ENCODE results near the gene MMP13. TPM values are rescaled to one million over a fixed set of nuclear protein-coding genes. Genes with fewer than 3 reads are reported as not detected.
A peak's percentile ranks its signal among the peaks of the same experiment; 100 is the strongest.

The MMP13 gene
- total and polyA plus RNA-seq, 2 of the 13 experiments (the other 11 are each of a cell fraction or from before 2014, with no cell fraction given) = not detected

- no peak overlapping the region for H3K4me3 ChIP-seq (replicated peaks in 1 of 3; ENCODE audit: insufficient read depth in 1 of 3, low read depth in 2 of 3, low read length in 3 of 3)
- no peak for ATAC-seq
- H2AFZ ChIP-seq (ENCODE audit: low read length) = no peak overlapping the region
- H3K36me3 ChIP-seq (replicated peaks in 1 of 2; ENCODE audit: control insufficient read depth in 1 of 2, insufficient read depth in 2 of 2, low read length in 2 of 2) = no peaks in the 10 kb centered on the region
- no peaks in the 10 kb centered on the region for H3K79me2 ChIP-seq (ENCODE audit: insufficient read depth, low read length)
- no TSS peak for BruUV-seq (replicated peaks)
- in situ Hi-C loops (cut with HindIII; ENCODE audit: extremely low pct_ligation_motif_present, low pct_unique_long_range_greater_than_20kb) = no loop called here
- no peak for DNase-seq (ENCODE audit: low spot score)
- H3K9me3 ChIP-seq (ENCODE audit: low read length) = no peaks in the 10 kb centered on the region
- no peaks in the 10 kb centered on the region for H3K4me1 ChIP-seq (ENCODE audit: insufficient read depth, low read length)
- FAIRE-seq = no peak
- H4K20me1 ChIP-seq (ENCODE audit: insufficient read depth, low read length) = no peaks in the 10 kb centered on the region
- intact Hi-C loops (cut with micrococcal nuclease; ENCODE audit: unreplicated experiment) = no loop called here
- H3K27ac ChIP-seq (ENCODE audit: extremely low read length, insufficient read depth, low read length) = no peak overlapping the region
- POLR2A ChIA-PET = no interaction called here
- no peak overlapping the region for H3K9ac ChIP-seq (ENCODE audit: insufficient read depth, low read depth, low read length)
- no peak overlapping the region for H3K4me2 ChIP-seq (ENCODE audit: low read depth, low read length)
- TF ChIP-seq ZC3H13 (CRISPR knock-in tag; IDR thresholded peaks at IDR 0.05) = no peak
- 0 out of 2 replicates have a peak, but pooled peaks have one; percentile 4 for TF ChIP-seq CEBPB (IDR thresholded peaks at IDR 0.05; ENCODE audit: borderline replicate concordance, low read depth, low read length)
- 20% methylated on average over 2 of the region's 2 CpGs for WGBS (ENCODE audit: low lambda C conversion rate)
- CTCF ChIA-PET (ENCODE audit: low intra/inter-chr PET ratio, low total read pairs) = no interaction called here
- no peaks in the 10 kb centered on the region for H3K27me3 ChIP-seq (ENCODE audit: control insufficient read depth in 1 of 2, insufficient read depth in 2 of 2, low read length in 2 of 2)
Observed at GRCh38 chr11:102950622-102951081, 4.9 kb downstream of the MMP13 start.

GRCh38 chr11:102946237-102946636 is 9.3 kb downstream of the MMP13 start:
- no peak overlapping the region for H3K9ac ChIP-seq (ENCODE audit: insufficient read depth, low read depth, low read length)
- WGBS (ENCODE audit: low lambda C conversion rate) = 15% methylated on average over 3 of the region's 3 CpGs
- H3K27me3 ChIP-seq (ENCODE audit: control insufficient read depth in 1 of 2, insufficient read depth in 2 of 2, low read length in 2 of 2) = no peaks in the 10 kb centered on the region
- POLR2A ChIA-PET = no interaction called here
- FAIRE-seq (no peak), DNase-seq (ENCODE audit: low spot score) (no peak), ATAC-seq (no peak)
- no peaks in the 10 kb centered on the region for H3K9me3 ChIP-seq (ENCODE audit: low read length)
- no TSS peak for BruUV-seq (replicated peaks)
- no peak overlapping the region for H3K4me2 ChIP-seq (ENCODE audit: low read depth, low read length)
- in situ Hi-C loops (cut with HindIII; ENCODE audit: extremely low pct_ligation_motif_present, low pct_unique_long_range_greater_than_20kb) (loop anchor here (10.0 to 25.0 kb wide), 2 partner anchors 121 to 209 kb away; no protein-coding TSS in a partner anchor), intact Hi-C loops (cut with micrococcal nuclease; ENCODE audit: unreplicated experiment) (no loop called here)
- no peak overlapping the region for H2AFZ ChIP-seq (ENCODE audit: low read length)
- CTCF ChIA-PET (ENCODE audit: low intra/inter-chr PET ratio, low total read pairs) = no interaction called here
- H3K4me3 ChIP-seq (replicated peaks in 1 of 3; ENCODE audit: insufficient read depth in 1 of 3, low read depth in 2 of 3, low read length in 3 of 3) = no peak overlapping the region
- H3K79me2 ChIP-seq (ENCODE audit: insufficient read depth, low read length) = no peaks in the 10 kb centered on the region
- no peak overlapping the region for H3K27ac ChIP-seq (ENCODE audit: extremely low read length, insufficient read depth, low read length)
- no peaks in the 10 kb centered on the region for H4K20me1 ChIP-seq (ENCODE audit: insufficient read depth, low read length)
- no peaks in the 10 kb centered on the region for H3K4me1 ChIP-seq (ENCODE audit: insufficient read depth, low read length)
- H3K36me3 ChIP-seq (replicated peaks in 1 of 2; ENCODE audit: control insufficient read depth in 1 of 2, insufficient read depth in 2 of 2, low read length in 2 of 2) = no peaks in the 10 kb centered on the region
- TF ChIP-seq ZMYM2 (CRISPR knock-in tag; IDR thresholded peaks at IDR 0.05) (no peak), NCOR1 (IDR thresholded peaks at IDR 0.05; ENCODE audit: borderline replicate concordance, low read length) (no peak), ZBTB46 (CRISPR knock-in tag; IDR thresholded peaks at IDR 0.05; ENCODE audit: borderline replicate concordance) (no peak), ZNF136 (CRISPR knock-in tag; IDR thresholded peaks at IDR 0.05; ENCODE audit: low read depth) (no peak), PRDM4 (CRISPR knock-in tag; IDR thresholded peaks at IDR 0.05; ENCODE audit: borderline replicate concordance) (no peak), ATAD3A (CRISPR knock-in tag; IDR thresholded peaks at IDR 0.05) (no peak), GABPA (IDR thresholded peaks at IDR 0.05; ENCODE audit: low read depth, low read length) (no peak), GABPA (CRISPR knock-in tag; IDR thresholded peaks at IDR 0.05; ENCODE audit: low read depth) (no peak), BRCA1 (CRISPR knock-in tag; IDR thresholded peaks at IDR 0.05) (no peak), ZNF781 (CRISPR knock-in tag; IDR thresholded peaks at IDR 0.05; ENCODE audit: borderline replicate concordance, not compliant biosample characterization) (no peak), SALL2 (CRISPR knock-in tag; IDR thresholded peaks at IDR 0.05) (no peak)
- TF ChIP-seq, protein P1, sequence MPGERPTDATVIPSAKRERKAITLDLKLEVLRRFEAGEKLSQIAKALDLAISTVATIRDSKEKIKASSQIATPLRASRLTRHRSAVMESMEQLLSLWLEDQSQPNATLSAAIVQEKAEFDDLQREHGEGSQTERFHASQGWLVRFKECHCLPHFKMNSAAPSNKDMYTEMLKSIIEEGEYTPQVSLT (CRISPR knock-in tag; IDR thresholded peaks at IDR 0.05; ENCODE audit: borderline replicate concordance, low read depth) = no peak
